ENCODE results near the gene DOCK10.

The DOCK10 gene

GRCh38 chr2:224850081-224850480 is 192.2 kb downstream of the DOCK10 start:
- TF ChIP-seq CTCF (conservative IDR thresholded peaks at IDR 0.05; ENCODE audit: low read length) = no peak
- no peak for DNase-seq (ENCODE audit: low read depth)
- H3K4me3 ChIP-seq (ENCODE audit: low read length) = no peak overlapping the region

- no peak for TF ChIP-seq CTCF (conservative IDR thresholded peaks at IDR 0.05; ENCODE audit: low read length)
Observed at GRCh38 chr2:224849264-224849663, 193.0 kb downstream of the DOCK10 start.

GRCh38 chr2:224847961-224848850 is 194.1 kb downstream of the DOCK10 start:
- no peak overlapping the region for H3K4me3 ChIP-seq (ENCODE audit: low read length)
- DNase-seq (ENCODE audit: low read depth) = peak; percentile 90
- TF ChIP-seq CTCF (conservative IDR thresholded peaks at IDR 0.05; ENCODE audit: low read length) = no peak

More at GRCh38 chr2:224849264-224849663, 193.0 kb downstream of the DOCK10 start:
- no peak overlapping the region for H3K4me3 ChIP-seq (ENCODE audit: low read length)
- no peak for DNase-seq (ENCODE audit: low read depth)

GRCh38 chr2:224847381-224847780 is 194.9 kb downstream of the DOCK10 start:
- no peak overlapping the region for H3K4me3 ChIP-seq (ENCODE audit: low read length)
- no peak for TF ChIP-seq CTCF (conservative IDR thresholded peaks at IDR 0.05; ENCODE audit: low read length)
- DNase-seq (ENCODE audit: low read depth) = no peak

- H3K4me3 ChIP-seq (ENCODE audit: low read length) = no peak overlapping the region
- no peak for TF ChIP-seq CTCF (conservative IDR thresholded peaks at IDR 0.05; ENCODE audit: low read length)
- no peak for DNase-seq (ENCODE audit: low read depth)
Observed at GRCh38 chr2:224846686-224847085, 195.6 kb downstream of the DOCK10 start.

- DNase-seq (ENCODE audit: low read depth) = no peak
- TF ChIP-seq CTCF (conservative IDR thresholded peaks at IDR 0.05; ENCODE audit: low read length) = no peak
- H3K4me3 ChIP-seq (ENCODE audit: low read length) = no peak overlapping the region
Observed at GRCh38 chr2:224846161-224846560, 196.1 kb downstream of the DOCK10 start.

- TF ChIP-seq CTCF (conservative IDR thresholded peaks at IDR 0.05; ENCODE audit: low read length) = no peak
- H3K4me3 ChIP-seq (ENCODE audit: low read length) = no peak overlapping the region
- DNase-seq (ENCODE audit: low read depth) = peak; percentile 28
Observed at GRCh38 chr2:224843141-224843540, 199.1 kb downstream of the DOCK10 start.
